Testis (tissue), 3 donors: ENCODE results near the gene FBXW4. TPM values are rescaled to one million over a fixed set of nuclear protein-coding genes. Genes with fewer than 3 reads are reported as not detected.

Source experiments
- DNase-seq: peaks from one replicate; pipeline ENCODE4 v3.0.0-alpha.2; 2019
- H3K27ac ChIP-seq, 2 donors: fragments of 200-600 bp; sonication (generic); one replicate each; pipeline ENCODE4 v1.5.1; 2019
- H3K27me3 ChIP-seq: fragments of 200-600 bp; sonication (generic); one replicate; pipeline ENCODE4 v1.5.1; 2019
- H3K36me3 ChIP-seq: fragments of 200-600 bp; sonication (generic); one replicate; pipeline ENCODE4 v1.5.1; 2017; ENCODE audit warnings: low read depth; ENCODE audit errors: missing control alignments
- H3K4me1 ChIP-seq: fragments of 200-600 bp; sonication (generic); one replicate; pipeline ENCODE4 v1.5.1; 2019
- H3K4me3 ChIP-seq, 2 donors: fragments of 200-600 bp; sonication (generic); one replicate each; pipeline ENCODE4 v1.5.1; 2017 to 2019
- H3K9me3 ChIP-seq: fragments of 200-600 bp; sonication (generic); one replicate; pipeline ENCODE4 v1.5.1; 2017
- POLR2A ChIP-seq: fragments of 450-650 bp; IDR thresholded peaks from one replicate; pipeline ENCODE4 v1.6.1; 2017; ENCODE audit warnings: antibody characterized with exemption, mild to moderate bottlenecking, moderate library complexity
- WGBS, 2 donors: methylation state at CpG; one replicate each; pipeline ENCODE4 v1.1.5; 2018; 5-methylcytosine and 5-hydroxymethylcytosine counted together
- intact Hi-C: fragments of 100-400 bp; cut with DNase I; formaldehyde crosslinking; loops from one replicate; pipeline ENCODE4 v1.15.1; 2023; ENCODE audit warnings: low total_unique reads
- polyA plus RNA-seq: library from polyadenylated mRNA; stranded (reverse); fragments of 350-450 nt; fragmentation: Illumina TruSeq; extraction: RNeasy Lipid Tissue Mini Kit (QIAGEN cat#74804); gene quantifications from one replicate; pipeline ENCODE4 v1.2.3, GENCODE V29; 2014; ENCODE audit warnings: low read depth, low replicate concordance; ENCODE audit not compliant: insufficient read depth
- total RNA-seq, 2 donors: library from RNA; depleted of rRNA; stranded (reverse); fragments of >200 nt; gene quantifications; one replicate each; pipeline ENCODE4 v1.2.3, GENCODE V29; 2016
- TF ChIP-seq, protein P1 (sequence below), 3 experiments: fragments of 450-650 bp in 2 of 3; fragments of 200-600 bp in 1 of 3; sonication (generic) in 1 of 3; IDR thresholded peaks; one replicate each; pipeline ENCODE4 v1.5.1; 2016 to 2019; ENCODE audit warnings: antibody characterized with exemption in 3 of 3, mild to moderate bottlenecking in 2 of 3, moderate library complexity in 1 of 3

The FBXW4 gene
- total and polyA plus RNA-seq, 3 donors from 2014 or later, result 49.0 to 76.1 (median 62.5) TPM

DNA sequence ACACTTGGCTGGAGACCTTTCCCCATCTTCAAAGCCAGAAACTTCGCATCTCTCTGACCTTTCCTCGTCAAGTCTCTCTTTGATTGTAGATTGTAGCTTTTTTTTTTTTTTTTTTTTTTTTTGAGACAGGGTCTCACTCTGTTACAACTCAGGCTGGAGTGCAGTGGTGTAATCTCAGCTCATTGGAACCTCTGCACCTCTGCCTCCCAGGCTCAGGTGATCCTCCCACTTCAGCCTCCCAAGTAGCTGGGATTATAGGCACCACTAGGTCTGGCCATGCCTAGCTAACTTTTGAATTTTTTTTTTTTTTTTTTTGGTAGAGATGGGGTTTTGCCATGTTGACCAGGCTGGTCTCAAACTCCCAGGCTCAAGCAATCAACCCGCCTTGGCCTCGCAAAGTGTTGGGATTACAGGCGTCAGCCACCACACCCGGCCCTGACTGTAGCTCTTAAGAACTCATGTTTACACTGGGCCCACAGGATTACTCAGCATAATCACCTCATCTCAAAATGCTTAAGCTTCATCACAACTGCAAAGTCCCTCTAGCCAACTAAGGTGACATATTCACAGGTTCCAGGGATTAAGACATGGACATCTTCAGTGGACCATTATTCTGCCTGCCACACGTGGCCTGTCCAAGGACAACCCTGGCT, 118.6 kb downstream of the FBXW4 start:
- intact Hi-C loops, result no loop called here
- no peak overlapping the region for H3K27ac ChIP-seq
- DNase-seq, result no peak
- H3K9me3 ChIP-seq, result no peaks in the 10 kb centered on the region
- TF ChIP-seq, protein P1, sequence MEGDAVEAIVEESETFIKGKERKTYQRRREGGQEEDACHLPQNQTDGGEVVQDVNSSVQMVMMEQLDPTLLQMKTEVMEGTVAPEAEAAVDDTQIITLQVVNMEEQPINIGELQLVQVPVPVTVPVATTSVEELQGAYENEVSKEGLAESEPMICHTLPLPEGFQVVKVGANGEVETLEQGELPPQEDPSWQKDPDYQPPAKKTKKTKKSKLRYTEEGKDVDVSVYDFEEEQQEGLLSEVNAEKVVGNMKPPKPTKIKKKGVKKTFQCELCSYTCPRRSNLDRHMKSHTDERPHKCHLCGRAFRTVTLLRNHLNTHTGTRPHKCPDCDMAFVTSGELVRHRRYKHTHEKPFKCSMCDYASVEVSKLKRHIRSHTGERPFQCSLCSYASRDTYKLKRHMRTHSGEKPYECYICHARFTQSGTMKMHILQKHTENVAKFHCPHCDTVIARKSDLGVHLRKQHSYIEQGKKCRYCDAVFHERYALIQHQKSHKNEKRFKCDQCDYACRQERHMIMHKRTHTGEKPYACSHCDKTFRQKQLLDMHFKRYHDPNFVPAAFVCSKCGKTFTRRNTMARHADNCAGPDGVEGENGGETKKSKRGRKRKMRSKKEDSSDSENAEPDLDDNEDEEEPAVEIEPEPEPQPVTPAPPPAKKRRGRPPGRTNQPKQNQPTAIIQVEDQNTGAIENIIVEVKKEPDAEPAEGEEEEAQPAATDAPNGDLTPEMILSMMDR (IDR thresholded peaks at IDR 0.05), result no peak
- TF ChIP-seq POLR2A, result no peak
- H3K27me3 ChIP-seq, result no peaks in the 10 kb centered on the region
- WGBS, 2 donors, result 92 to 95% methylated on average over 6 to 7 of the region's 7 CpGs
- no peaks in the 10 kb centered on the region for H3K4me1 ChIP-seq
- H3K36me3 ChIP-seq, result no peaks in the 10 kb centered on the region
- H3K4me3 ChIP-seq, result no peak overlapping the region

DNA sequence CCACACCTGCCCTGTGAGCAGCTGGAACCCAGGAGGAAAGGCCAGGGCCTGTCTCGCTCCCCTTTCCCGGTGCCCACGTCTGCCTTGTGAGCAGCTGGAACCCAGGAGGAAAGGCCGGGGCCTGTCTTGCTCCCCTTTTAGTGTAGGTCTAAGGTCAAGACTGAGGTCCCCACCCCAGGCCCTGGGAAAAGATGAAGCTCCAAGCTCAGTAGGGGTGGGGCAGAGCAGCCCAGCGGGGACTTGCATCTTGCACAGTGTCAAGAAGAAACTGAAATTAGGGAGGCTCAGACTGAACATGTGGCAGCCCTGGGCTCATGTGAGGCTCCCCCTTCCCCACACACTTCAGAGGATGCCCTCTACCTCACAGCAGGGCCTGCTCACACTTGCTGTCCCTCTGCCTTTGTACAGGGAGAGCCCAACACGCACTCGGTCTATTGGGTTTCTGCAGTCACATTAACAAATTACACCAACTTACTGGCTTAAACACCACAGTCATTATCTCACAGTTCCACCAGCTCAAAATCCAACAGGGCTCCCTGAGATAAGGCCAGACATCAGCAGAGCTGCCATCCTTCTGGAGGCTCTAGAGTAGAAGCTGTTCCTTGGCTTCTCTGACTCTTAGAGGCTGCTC, 119.3 kb downstream of the FBXW4 start:
- Histone ChIP-seq H3K4me1 (peaks cover 5% of the 10 kb centered on the region), H3K27me3 (no peaks in the 10 kb centered on the region), H3K9me3 (no peaks in the 10 kb centered on the region), H3K4me3 (no peak overlapping the region), H3K36me3 (no peaks in the 10 kb centered on the region), H3K27ac (no peak overlapping the region)
- DNase-seq, result no peak
- no peak for TF ChIP-seq POLR2A
- TF ChIP-seq, protein P1 (IDR thresholded peaks at IDR 0.05), result no peak
- intact Hi-C loops, result no loop called here
- WGBS, 2 donors, result 93 to 94% methylated on average over 7 of the region's 7 CpGs

DNA sequence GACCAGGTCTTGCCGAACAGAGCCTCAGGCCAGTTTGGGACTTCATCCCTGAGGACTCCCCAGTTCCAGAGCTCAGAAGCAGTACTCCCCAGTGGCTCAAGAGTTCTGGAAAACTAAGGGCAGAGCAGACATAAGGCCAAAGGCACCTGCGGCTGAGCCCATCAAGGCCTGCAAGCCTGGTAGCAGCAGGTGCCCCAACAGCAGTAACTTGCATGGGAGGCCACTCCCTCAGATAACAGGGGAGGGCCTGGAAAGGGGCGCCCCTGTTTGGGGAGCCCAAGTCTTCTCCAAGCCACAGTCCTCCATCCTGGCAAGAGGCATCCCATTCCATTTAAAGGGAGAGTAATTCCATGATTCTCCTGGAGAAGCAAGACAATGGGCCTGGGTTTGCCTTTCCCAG, 119.9 kb downstream of the FBXW4 start:
- WGBS, 2 donors, result 80 to 90% methylated on average over 2 to 3 of the region's 3 CpGs
- no peaks in the 10 kb centered on the region for H3K9me3 ChIP-seq
- no peak for DNase-seq
- peaks cover 10% of the 10 kb centered on the region for H3K4me1 ChIP-seq
- no peaks in the 10 kb centered on the region for H3K27me3 ChIP-seq
- no peak overlapping the region for H3K4me3 ChIP-seq
- H3K27ac ChIP-seq, result no peak overlapping the region
- no peaks in the 10 kb centered on the region for H3K36me3 ChIP-seq
- intact Hi-C loops, result no loop called here
- TF ChIP-seq POLR2A, result no peak
- TF ChIP-seq, protein P1 (IDR thresholded peaks at IDR 0.05), result no peak

DNA sequence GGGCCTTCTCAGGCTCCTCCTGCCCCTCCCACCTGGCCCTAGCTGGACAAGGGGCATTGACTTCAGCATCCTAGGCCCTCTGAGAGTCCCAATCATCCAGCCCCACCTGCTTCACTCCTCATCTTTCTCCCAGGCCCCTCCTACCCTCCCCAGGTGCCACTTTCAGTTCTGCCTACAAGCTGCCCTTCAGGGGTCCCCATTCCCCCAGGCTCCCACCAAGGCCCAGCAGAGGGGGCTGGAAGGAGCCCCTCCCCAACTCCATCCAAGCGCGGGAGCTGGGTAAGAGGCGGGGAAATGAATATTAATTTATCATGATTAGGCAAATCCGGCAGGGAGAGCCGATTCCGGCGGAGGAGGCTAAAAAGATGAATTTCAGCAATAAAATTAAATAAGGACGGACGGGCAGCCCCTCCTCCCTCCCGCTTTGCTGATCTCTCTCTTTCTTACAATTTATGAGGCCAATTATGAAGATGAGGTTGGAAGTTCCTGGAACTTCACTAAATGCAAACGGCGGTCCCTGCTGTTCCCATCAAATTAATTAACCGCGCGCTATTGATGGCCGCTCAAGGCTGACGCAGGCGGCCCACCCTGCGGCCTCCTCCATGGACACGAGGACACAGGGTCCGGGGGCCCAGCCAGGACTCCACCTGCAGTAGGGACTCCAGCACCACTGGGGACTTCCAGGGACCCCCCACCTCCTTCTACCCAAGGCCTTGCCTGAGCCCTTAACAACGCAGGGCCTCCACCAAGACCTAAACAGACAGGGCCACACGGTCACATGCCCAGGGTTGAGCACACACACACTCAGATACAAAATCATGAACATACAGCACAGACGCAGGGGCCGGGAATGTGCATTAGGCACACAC, 120.9 kb downstream of the FBXW4 start:
- WGBS, 2 donors, result 63 to 78% methylated on average over 18 to 25 of the region's 25 CpGs
- TF ChIP-seq POLR2A, result no peak
- TF ChIP-seq, protein P1 (IDR thresholded peaks at IDR 0.05), result no peak
- H3K4me1 ChIP-seq, result peaks cover 18% of the 10 kb centered on the region
- H3K27me3 ChIP-seq, result no peaks in the 10 kb centered on the region
- no peaks in the 10 kb centered on the region for H3K9me3 ChIP-seq
- H3K27ac ChIP-seq, result no peak overlapping the region
- no peak overlapping the region for H3K4me3 ChIP-seq
- H3K36me3 ChIP-seq, result no peaks in the 10 kb centered on the region
- DNase-seq, result no peak
- intact Hi-C loops, result no loop called here
